GM12874 (cell line): ENCODE data around the gene PLCZ1.

Source experiments
- CTCF ChIP-seq: IDR thresholded peaks from 2 replicates; pipeline ENCODE4 v1.5.1; 2011; ENCODE audit warnings: low read depth, mild to moderate bottlenecking, control low read depth, low read length, moderate library complexity; ENCODE audit not compliant: insufficient read depth

The PLCZ1 gene

GRCh38 chr12:18737819-18738218 lies at the start of gene PLCZ1, which contains the start of gene CAPZA3:
PLCZ1 (minus strand) TSS chr12:18738012; CDS start chr12:18737371, 641 bp downstream.
CAPZA3 (plus strand) TSS chr12:18738119; CDS start chr12:18738269, 150 bp downstream.
- TF ChIP-seq CTCF, result no peak

- TF ChIP-seq CTCF, result no peak
Measured at GRCh38 chr12:18782827-18783226, 45.0 kb upstream of the PLCZ1 start.

- TF ChIP-seq CTCF, result no peak
Measured at GRCh38 chr12:18755341-18755740, 17.5 kb upstream of the PLCZ1 start.

- TF ChIP-seq CTCF, result no peak
Measured at GRCh38 chr12:18754124-18754707, 16.4 kb upstream of the PLCZ1 start.

GRCh38 chr12:18753481-18754123 lies 15.8 kb upstream of the PLCZ1 start:
- no peak for TF ChIP-seq CTCF

GRCh38 chr12:18752947-18753346 lies 15.1 kb upstream of the PLCZ1 start:
- TF ChIP-seq CTCF, result no peak

GRCh38 chr12:18752280-18752920 lies 14.6 kb upstream of the PLCZ1 start:
- no peak for TF ChIP-seq CTCF
